SKM-1 (cell line): ENCODE data around the gene SLC28A3.
"Not testable (repeated sequence)": the region's sequence is repeated elsewhere in the genome, so short reads cannot be mapped to it uniquely, and the experiment has no call there.

Experiments used
- DNase-seq: peaks from one replicate; lab custom pipeline; 2025; ENCODE audit not compliant: unreplicated experiment; lab: John Stamatoyannopoulos, UW

Gene SLC28A3, protein sequence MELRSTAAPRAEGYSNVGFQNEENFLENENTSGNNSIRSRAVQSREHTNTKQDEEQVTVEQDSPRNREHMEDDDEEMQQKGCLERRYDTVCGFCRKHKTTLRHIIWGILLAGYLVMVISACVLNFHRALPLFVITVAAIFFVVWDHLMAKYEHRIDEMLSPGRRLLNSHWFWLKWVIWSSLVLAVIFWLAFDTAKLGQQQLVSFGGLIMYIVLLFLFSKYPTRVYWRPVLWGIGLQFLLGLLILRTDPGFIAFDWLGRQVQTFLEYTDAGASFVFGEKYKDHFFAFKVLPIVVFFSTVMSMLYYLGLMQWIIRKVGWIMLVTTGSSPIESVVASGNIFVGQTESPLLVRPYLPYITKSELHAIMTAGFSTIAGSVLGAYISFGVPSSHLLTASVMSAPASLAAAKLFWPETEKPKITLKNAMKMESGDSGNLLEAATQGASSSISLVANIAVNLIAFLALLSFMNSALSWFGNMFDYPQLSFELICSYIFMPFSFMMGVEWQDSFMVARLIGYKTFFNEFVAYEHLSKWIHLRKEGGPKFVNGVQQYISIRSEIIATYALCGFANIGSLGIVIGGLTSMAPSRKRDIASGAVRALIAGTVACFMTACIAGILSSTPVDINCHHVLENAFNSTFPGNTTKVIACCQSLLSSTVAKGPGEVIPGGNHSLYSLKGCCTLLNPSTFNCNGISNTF

GRCh38 chr9:84340535-84340934, at the start of gene SLC28A3:
Gene SLC28A3, minus strand, starts transcription at chr9:84340758. Its CDS starts 125 bp downstream, at chr9:84340633.
- no peak for DNase-seq

- not testable (repeated sequence) for DNase-seq
Observed at GRCh38 chr9:84390254-84390653, 49.7 kb upstream of the SLC28A3 start.

DNA sequence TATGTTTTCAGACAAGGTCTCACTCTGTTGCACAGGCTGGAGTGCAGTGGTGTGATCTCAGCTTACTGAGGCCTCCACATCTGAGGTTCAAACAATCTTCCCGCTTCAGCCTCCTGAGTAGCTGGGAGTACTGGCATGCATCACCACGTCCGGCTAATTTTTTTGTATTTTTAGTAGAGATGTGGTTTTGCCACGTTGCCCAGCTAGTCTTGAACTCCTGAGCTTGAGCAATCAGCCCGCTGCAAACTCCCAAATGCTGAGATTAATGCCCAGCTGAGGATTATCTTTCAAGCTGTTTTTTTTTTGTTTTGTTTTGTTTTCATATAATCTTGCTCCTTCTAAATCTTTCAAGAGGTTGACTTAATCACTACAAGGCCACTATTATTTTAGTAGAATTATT, 47.3 kb upstream of the SLC28A3 start:
- no peak for DNase-seq

GRCh38 chr9:84386753-84387152, 46.2 kb upstream of the SLC28A3 start:
- no peak for DNase-seq

DNA sequence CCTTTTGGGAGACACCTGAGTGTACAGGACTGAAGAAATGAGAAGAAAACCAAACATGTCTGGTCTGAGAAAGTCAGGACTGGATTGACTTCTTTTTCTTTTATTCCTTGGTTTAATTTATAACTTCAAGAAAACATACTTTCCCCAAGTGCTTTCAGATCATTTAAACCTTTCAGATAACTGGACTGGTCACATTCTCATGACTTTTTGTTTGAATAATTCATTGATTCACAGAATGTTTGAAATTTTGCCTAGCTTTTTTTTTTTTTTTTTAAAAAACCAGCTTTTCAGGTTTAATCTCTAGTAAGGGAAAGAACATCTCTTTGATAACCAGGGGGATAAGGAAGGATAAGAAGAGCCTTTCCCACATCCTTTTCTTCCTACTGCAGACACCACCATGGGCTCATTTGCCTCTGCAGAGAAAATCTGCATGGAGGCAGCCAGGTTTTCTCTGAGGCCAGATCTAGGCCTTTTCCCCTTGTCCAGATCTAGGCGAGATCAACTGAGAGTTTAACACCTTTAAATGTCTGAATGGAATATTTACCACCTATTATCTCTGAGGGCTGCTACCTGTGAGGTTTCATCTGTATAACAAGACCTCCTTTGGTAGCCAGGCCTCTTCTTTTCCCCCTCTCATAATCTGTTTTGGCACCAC, 45.0 kb upstream of the SLC28A3 start:
- no peak for DNase-seq

DNA sequence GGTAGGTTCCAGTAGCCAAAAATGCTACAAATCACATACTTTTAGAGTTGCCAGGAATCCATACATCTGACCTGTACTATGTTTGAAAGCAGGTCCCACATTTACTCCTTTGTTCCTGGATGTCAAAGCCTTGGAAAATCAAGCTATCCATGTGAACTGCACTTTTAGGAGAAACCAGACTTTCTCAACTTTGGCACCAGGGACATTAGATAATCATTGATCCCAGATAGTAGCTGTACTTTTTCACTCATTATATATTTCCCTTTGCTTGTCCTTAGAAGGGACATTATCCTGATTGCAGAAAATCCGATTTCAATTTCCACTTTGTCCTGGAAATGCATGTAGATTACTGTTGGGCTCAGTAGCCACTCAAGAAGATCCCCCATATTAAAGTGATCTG, 44.1 kb upstream of the SLC28A3 start:
- DNase-seq = no peak

DNA sequence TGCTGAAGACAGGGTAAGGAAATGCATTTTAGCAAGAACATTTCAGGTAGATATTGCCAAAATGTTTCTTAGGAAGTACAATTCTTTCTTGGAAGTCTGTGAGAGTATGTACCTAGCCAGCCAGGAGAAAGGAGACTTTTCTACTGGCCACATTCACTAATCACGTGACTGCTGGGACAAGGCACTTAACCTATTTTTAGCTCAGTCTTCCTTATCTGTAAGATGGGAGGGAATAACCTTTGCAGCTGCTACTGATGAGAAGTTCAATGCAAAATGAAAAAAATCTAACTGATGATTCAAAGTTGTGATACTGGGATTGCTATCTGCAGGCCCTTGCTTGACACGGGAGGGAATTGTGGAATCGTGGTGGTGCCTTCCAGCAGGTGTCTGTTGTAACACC, 42.6 kb upstream of the SLC28A3 start:
- no peak for DNase-seq

DNA sequence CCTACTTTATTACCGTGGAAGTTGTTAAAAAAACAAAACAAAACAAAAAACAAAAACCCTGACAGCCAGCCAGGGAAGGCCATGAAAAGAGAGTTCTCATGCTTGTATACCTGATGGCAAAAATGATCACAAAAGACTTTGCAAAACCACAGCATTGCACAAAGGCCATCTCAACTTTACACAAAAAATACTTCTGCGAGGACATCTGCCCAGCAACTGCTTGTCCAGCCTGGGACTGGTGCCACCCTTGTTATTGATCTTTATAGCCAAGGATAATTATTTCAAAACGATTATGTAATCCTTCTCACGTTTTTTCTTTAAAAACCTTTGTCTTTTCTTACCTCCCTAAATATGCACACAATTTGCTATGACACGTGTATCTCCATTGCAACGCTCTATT, 42.2 kb upstream of the SLC28A3 start:
- no peak for DNase-seq

DNA sequence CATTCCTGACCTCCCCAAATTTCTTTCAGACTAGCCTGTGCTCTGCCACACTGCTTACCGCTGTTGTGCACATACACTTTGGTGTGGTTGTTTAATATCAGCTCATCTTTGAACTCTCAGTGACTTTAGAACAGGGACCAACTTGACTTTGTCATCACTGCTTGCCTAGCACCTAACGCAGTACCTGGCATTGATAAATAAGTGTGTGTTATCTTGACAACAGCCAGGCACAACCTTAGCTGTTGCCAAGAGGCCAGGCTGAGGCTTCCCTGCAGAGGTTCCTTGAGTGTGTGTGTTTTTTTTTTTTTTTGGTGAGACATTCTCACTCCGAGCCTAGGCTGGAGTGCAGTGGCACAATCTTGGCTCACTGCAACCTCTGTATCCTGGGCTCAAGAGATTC, 41.0 kb upstream of the SLC28A3 start:
- no peak for DNase-seq

- no peak for DNase-seq
Observed at GRCh38 chr9:84379740-84380139, 39.2 kb upstream of the SLC28A3 start.

GRCh38 chr9:84375954-84376353, 35.4 kb upstream of the SLC28A3 start:
- DNase-seq = no peak

- no peak for DNase-seq
Observed at GRCh38 chr9:84374516-84374915, 34.0 kb upstream of the SLC28A3 start.

DNA sequence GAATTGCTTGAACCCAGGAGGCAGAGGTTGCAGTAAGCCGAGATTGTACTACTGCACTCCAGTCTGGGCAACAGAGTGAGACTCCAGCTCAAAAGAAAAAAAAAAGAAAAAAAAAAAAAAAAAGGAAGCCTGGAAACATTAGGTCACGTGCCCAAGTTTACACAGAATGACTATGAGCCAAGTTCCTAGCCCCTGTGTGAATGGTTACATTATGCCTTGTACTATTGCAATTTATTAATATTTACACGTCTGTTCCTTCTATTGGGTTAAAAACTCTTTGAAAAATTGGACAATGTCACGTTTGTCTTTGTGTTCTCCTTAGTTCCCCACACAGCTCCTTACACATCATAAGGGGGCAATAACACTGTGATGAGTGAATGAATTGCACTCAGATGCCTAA, 33.5 kb upstream of the SLC28A3 start:
- DNase-seq = no peak

DNA sequence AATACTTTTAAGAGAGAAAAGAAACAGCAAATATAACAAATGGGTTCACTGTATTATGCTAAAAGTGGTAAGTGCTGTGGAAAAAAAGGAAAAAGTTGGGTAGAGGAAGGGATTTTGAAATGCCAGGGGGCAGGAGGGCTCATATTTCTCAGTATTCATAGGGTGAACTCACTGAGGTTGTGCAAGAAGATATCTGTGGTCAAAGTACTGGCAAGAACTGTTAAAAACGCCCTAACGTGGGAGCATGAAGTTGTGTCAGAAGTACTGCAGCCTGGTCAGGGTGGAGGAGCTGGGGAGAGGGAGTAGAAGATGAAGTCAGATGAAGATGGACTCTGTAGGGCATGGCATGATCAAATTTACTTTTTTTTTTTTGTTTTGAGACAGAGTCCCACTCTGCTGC, 31.2 kb upstream of the SLC28A3 start:
- DNase-seq = peak; percentile 82

DNA sequence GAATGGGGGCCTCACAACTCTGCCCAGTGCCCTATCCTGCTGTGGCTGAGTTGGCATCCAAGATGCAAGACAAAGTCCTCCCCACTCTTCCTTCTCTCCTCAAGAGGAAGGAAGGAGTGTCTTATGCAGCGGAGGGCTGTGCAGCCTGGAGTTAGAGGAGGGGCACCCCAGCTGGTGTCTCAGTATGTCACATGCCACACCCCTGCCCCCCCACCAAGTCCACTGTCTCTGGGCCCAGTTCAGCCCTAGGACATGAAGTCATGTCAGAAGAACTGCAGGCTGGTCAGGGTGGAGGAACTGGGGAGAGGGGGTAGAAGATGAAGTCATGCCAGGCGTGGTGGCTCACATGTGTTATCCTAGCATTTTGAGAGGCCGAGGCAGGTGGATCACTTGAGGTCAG, 28.0 kb upstream of the SLC28A3 start:
- DNase-seq = no peak

- DNase-seq = not testable (repeated sequence)
Observed at GRCh38 chr9:84367726-84368125, 27.2 kb upstream of the SLC28A3 start.

DNA sequence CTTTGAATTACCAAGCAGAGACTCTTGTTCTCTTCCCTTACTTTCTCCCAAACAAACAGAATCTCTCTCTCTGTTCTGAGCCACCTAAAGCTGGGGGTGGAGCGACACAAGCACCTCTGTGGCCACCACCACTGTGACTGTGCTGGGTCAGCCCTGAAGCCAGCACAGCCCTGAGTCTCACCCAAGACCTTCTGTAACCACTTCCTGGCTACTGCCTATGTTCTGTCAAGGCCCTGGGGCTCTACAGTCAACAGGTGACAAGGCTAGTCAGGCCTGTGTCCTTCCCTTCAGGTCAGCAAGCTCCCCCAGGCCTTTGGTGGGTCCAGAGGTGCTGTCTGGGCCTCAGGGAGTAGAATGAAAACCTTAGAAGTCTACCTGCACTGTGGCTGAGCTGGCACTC, 26.1 kb upstream of the SLC28A3 start:
- DNase-seq = no peak

DNA sequence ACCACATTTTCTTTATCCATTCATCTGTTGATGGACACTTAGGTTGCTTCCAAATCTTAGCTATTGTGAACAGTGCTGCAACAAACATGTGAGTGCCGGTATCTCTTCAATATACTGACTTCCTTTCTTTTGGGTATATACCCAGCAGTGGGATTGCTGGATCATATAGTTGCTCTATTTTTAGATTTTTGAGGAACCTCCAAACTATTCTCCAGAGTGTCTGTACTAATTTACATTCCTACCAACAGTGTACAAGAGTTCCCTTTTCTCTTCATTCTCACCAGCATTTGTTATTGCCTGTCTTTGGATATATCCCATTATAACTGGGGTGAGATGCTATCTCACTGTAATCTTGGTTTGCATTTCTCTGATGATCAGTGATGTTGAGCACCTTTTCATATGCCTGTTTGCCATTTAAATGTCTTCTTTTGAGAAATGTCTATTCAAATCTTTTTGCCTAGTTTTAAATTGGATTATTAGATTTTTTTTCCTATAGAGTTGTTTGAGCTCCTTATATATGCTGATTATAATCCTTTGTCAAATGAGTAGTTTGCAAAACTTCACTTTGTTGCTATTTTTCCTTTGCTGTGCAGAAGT, 24.4 kb upstream of the SLC28A3 start:
- DNase-seq = not testable (repeated sequence)

DNA sequence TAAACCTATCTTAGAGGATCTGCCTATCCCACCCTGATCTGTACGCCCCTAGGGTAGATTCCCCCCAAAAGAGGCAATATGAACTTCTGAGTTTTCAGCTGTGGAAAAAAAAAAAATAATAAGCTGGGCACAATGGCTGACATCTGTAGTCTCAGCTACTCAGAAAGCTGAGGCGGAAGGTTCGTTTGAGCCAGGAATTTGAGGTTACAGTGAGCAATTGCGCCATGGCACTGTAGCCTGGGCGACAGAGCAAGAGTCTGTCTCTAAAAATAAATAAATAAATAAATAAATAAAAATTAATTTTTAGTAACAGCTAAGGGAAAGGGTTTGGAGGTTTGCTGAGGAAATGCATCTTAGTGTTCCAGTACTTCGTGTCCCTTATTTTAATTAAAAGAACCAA, 21.1 kb upstream of the SLC28A3 start:
- no peak for DNase-seq

DNA sequence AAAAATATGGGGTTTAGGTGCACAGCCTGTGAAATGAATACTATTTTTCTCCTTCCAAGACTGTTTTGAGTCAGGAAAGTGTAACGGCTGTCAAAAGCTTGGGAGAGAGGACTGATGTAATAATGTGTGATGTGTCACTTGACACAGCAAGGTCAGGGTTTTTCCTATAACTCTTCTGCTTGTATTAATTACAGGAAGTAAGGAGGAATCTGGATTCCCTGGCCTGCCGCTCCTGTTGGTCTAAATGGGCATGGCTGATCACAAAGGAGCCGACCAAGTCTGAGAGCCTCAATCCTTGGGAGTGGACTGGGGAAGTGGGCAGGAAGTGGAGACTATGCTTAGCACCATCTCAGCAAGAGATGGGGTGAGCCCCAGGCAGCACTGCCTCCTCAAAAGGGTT, 16.7 kb upstream of the SLC28A3 start:
- no peak for DNase-seq

- DNase-seq = no peak
Observed at GRCh38 chr9:84354035-84354434, 13.5 kb upstream of the SLC28A3 start.

GRCh38 chr9:84349671-84350070, 9.1 kb upstream of the SLC28A3 start:
- no peak for DNase-seq
